Gastroesophageal sphincter (tissue), 4 donors: Measurements from ENCODE around the gene JPT2. TPM values are rescaled to one million over a fixed set of nuclear protein-coding genes. Genes with fewer than 3 reads are reported as not detected.
"Not testable (repeated sequence)": the region's sequence is repeated elsewhere in the genome, so short reads cannot be mapped to it uniquely, and the experiment has no call there.

ENCODE experiments used
- ATAC-seq: fragments of 150-250 bp; one replicate; pipeline ENCODE4 v1.9.1; 2016; ENCODE audit warnings: mild to moderate bottlenecking, moderate library complexity
- H3K27ac ChIP-seq, 4 donors: fragments of 200-600 bp; sonication (generic) in 3 of 4; 1 replicate in 3 of 4; 2 replicates in 1 of 4; pipeline ENCODE4 v1.5.1; 2016 to 2019
- H3K27me3 ChIP-seq: fragments of 200-600 bp; sonication (generic); one replicate; pipeline ENCODE4 v1.5.1; 2019
- H3K36me3 ChIP-seq, 2 donors: fragments of 200-600 bp; sonication (generic); one replicate each; pipeline ENCODE4 v1.5.1; 2019; ENCODE audit warnings: control low read depth in 1 of 2
- H3K4me1 ChIP-seq, 3 donors: fragments of 200-600 bp; sonication (generic); 1 replicate in 2 of 3; 2 replicates in 1 of 3; pipeline ENCODE4 v1.5.1; 2016 to 2019; ENCODE audit warnings: control low read depth in 2 of 3
- H3K4me3 ChIP-seq, 2 donors: fragments of 200-600 bp; sonication (generic); one replicate each; pipeline ENCODE4 v1.5.1; 2019; ENCODE audit warnings: mild to moderate bottlenecking in 1 of 2, moderate library complexity in 1 of 2
- H3K9me3 ChIP-seq, 3 donors: fragments of 200-600 bp; sonication (generic); one replicate each; pipeline ENCODE4 v1.5.1; 2017 to 2019; ENCODE audit warnings: control low read depth in 2 of 3
- CTCF ChIP-seq, 4 experiments: fragments of 200-600 bp in 2 of 4; fragments of 450-650 bp in 2 of 4; sonication (generic) in 1 of 4; IDR thresholded peaks; one replicate each; pipeline ENCODE4 v1.5.1; 2017 to 2019; ENCODE audit warnings: antibody characterized with exemption in 4 of 4, mild to moderate bottlenecking in 2 of 4, moderate library complexity in 2 of 4
- EP300 ChIP-seq: sonication (generic); formaldehyde crosslinking; IDR thresholded peaks from one replicate; pipeline ENCODE4 v1.6.1; 2017; ENCODE audit warnings: antibody characterized with exemption, mild to moderate bottlenecking
- POLR2A ChIP-seq, 2 donors: fragments of 450-650 bp; IDR thresholded peaks; one replicate each; pipeline ENCODE4 v1.6.1; 2017; ENCODE audit warnings: antibody characterized with exemption in 2 of 2, mild to moderate bottlenecking in 2 of 2, moderate library complexity in 1 of 2
- POLR2AphosphoS5 ChIP-seq: sonication (generic); formaldehyde crosslinking; IDR thresholded peaks from one replicate; pipeline ENCODE4 v1.6.1; 2017; ENCODE audit warnings: antibody characterized with exemption
- WGBS, 2 donors: methylation state at CpG; one replicate each; pipeline ENCODE4 v1.1.5; 2018; ENCODE audit warnings: low coverage in 1 of 2; 5-methylcytosine and 5-hydroxymethylcytosine counted together
- total RNA-seq, 4 donors: library from RNA; depleted of rRNA; stranded (reverse); fragments of >200 nt; gene quantifications; one replicate each; pipeline ENCODE4 v1.1.0, GENCODE V29; 2016

Gene JPT2
- total RNA-seq, 4 donors from 2014 or later = 21.4 to 49.9 (median 31.6) TPM

- no peak for TF ChIP-seq POLR2AphosphoS5
- no peak for TF ChIP-seq EP300
- no peak for TF ChIP-seq CTCF (IDR thresholded peaks at IDR 0.05)
- no peak for TF ChIP-seq POLR2A (IDR thresholded peaks at IDR 0.05)
- peaks cover 0 to 97% of the 10 kb centered on the region in 2 donors for H3K36me3 ChIP-seq
Observed at GRCh38 chr16:1729445-1729844, 51.4 kb downstream of the JPT2 start.

GRCh38 chr16:1731073-1731472, 53.0 kb downstream of the JPT2 start:
- no peak for TF ChIP-seq CTCF (IDR thresholded peaks at IDR 0.05)
- no peak for TF ChIP-seq EP300
- TF ChIP-seq POLR2A (IDR thresholded peaks at IDR 0.05) = no peak
- no peak for TF ChIP-seq POLR2AphosphoS5
- Histone ChIP-seq H3K4me3 (no peak overlapping the region), H3K36me3 (peaks cover 0 to 89% of the 10 kb centered on the region in 2 donors), H3K9me3 (no peaks in the 10 kb centered on the region), H3K27me3 (no peaks in the 10 kb centered on the region), H3K27ac (no peak overlapping the region), H3K4me1 (no peaks in the 10 kb centered on the region)
- 80 to 83% methylated on average over 2 to 6 of the region's 7 CpGs for WGBS, 2 donors
- ATAC-seq = no peak

More at GRCh38 chr16:1729445-1729844, 51.4 kb downstream of the JPT2 start:
- Histone ChIP-seq H3K4me1 (peaks cover 0 to 4% (median 0%) of the 10 kb centered on the region in 3 donors), H3K27ac (no peak overlapping the region), H3K27me3 (no peaks in the 10 kb centered on the region), H3K9me3 (no peaks in the 10 kb centered on the region), H3K4me3 (no peak overlapping the region)
- 92 to 96% methylated on average over 5 to 10 of the region's 35 CpGs for WGBS, 2 donors
- no peak for ATAC-seq

GRCh38 chr16:1731603-1732002, 53.5 kb downstream of the JPT2 start:
- peaks cover 0 to 84% of the 10 kb centered on the region in 2 donors for H3K36me3 ChIP-seq

GRCh38 chr16:1732071-1732470, 54.0 kb downstream of the JPT2 start:
- Histone ChIP-seq H3K9me3 (no peaks in the 10 kb centered on the region), H3K4me1 (no peaks in the 10 kb centered on the region), H3K27me3 (no peaks in the 10 kb centered on the region), H3K27ac (no peak overlapping the region), H3K36me3 (peaks cover 0 to 79% of the 10 kb centered on the region in 2 donors), H3K4me3 (no peak overlapping the region)
- ATAC-seq = no peak
- WGBS, 2 donors = 66% methylated on average over 4 of the region's 14 CpGs; no CpG with 5 or more reads in 1 of the 2 donors
- TF ChIP-seq EP300 = no peak
- TF ChIP-seq CTCF (IDR thresholded peaks at IDR 0.05) = no peak
- no peak for TF ChIP-seq POLR2AphosphoS5
- TF ChIP-seq POLR2A (IDR thresholded peaks at IDR 0.05) = no peak

More at GRCh38 chr16:1731603-1732002, 53.5 kb downstream of the JPT2 start:
- no peaks in the 10 kb centered on the region for H3K27me3 ChIP-seq
- WGBS, 2 donors = 87 to 96% methylated on average over 4 of the region's 7 CpGs
- no peaks in the 10 kb centered on the region for H3K9me3 ChIP-seq
- H3K27ac ChIP-seq = no peak overlapping the region
- H3K4me3 ChIP-seq = no peak overlapping the region
- ATAC-seq = no peak
- TF ChIP-seq EP300 (no peak), CTCF (IDR thresholded peaks at IDR 0.05) (no peak), POLR2AphosphoS5 (no peak), POLR2A (IDR thresholded peaks at IDR 0.05) (no peak)
- H3K4me1 ChIP-seq = no peaks in the 10 kb centered on the region

- ATAC-seq, H3K27ac ChIP-seq, H3K27me3 ChIP-seq, H3K4me3 ChIP-seq, H3K4me1 ChIP-seq, H3K9me3 ChIP-seq: not testable (repeated sequence)
- H3K36me3 ChIP-seq = peaks cover 0 to 76% of the 10 kb centered on the region in 2 donors
- WGBS, 2 donors = no CpG with 5 or more reads among the region's 21 CpGs
Observed at GRCh38 chr16:1732551-1732987, 54.5 kb downstream of the JPT2 start.
